Naive thymus-derived CD8-positive, alpha-beta T cell (primary cell): ENCODE data around the gene CMSS1. TPM values are rescaled to one million over a fixed set of nuclear protein-coding genes. Genes with fewer than 3 reads are reported as not detected.
A peak's percentile ranks its signal among the peaks of the same experiment; 100 is the strongest.

Source experiments
- ATAC-seq, 2 donors: fragments of 150-1000 bp; cut with Tn5 transposase in 1 of 2; sonication (Bioruptor Pico), chemical (Tn5 transposase) in 1 of 2; 1 replicate in 1 of 2; 2 replicates in 1 of 2; pipeline ENCODE4 v1.10.0; 2021; ENCODE audit warnings: mild to moderate bottlenecking in 2 of 2, moderate library complexity in 2 of 2
- POLR2A ChIA-PET: fragments of 350-600 bp; sonication (Branson Sonifier 250); formaldehyde crosslinking; loops from one replicate; lab custom pipeline; 2021; ENCODE audit warnings: antibody characterized with exemption; lab: Charles Lee
- DNase-seq, 10 donors: peaks; one replicate each; pipeline versions ENCODE4 v3.0.0 to v3.0.0-alpha.2; 2020 to 2022
- H3K27ac Mint-ChIP-seq, 10 donors: one replicate each; pipeline ENCODE4 v1.8.0; 2020 to 2022; ENCODE audit warnings: mild to moderate bottlenecking in 10 of 10, mixed read lengths in 10 of 10, moderate library complexity in 4 of 10, inconsistent platforms in 1 of 10
- H3K27me3 Mint-ChIP-seq, 5 donors: one replicate each; pipeline ENCODE4 v1.8.0; 2021 to 2022; ENCODE audit warnings: mixed read lengths in 5 of 5
- H3K36me3 Mint-ChIP-seq, 3 donors: one replicate each; pipeline ENCODE4 v1.8.0; 2020 to 2022; ENCODE audit warnings: mixed read lengths in 3 of 3, mild to moderate bottlenecking in 2 of 3, inconsistent platforms in 1 of 3
- H3K4me1 Mint-ChIP-seq, 4 donors: one replicate each; pipeline ENCODE4 v1.8.0; 2021 to 2022; ENCODE audit warnings: mixed read lengths in 4 of 4
- H3K4me3 Mint-ChIP-seq, 10 donors: one replicate each; pipeline ENCODE4 v1.8.0; 2020 to 2022; ENCODE audit warnings: mild to moderate bottlenecking in 10 of 10, mixed read lengths in 10 of 10, moderate library complexity in 6 of 10, inconsistent platforms in 1 of 10
- H3K9me3 Mint-ChIP-seq, 9 donors: one replicate each; pipeline ENCODE4 v1.8.0; 2020 to 2022; ENCODE audit warnings: mixed read lengths in 9 of 9, mild to moderate bottlenecking in 3 of 9, inconsistent platforms in 1 of 9, moderate library complexity in 1 of 9
- polyA plus RNA-seq, 3 donors: library from polyadenylated mRNA; unstranded; fragments of 300-500 nt; fragmentation: Illumina TruSeq; gene quantifications; one replicate each; pipeline ENCODE4 v1.2.3, GENCODE V29; 2021
- total RNA-seq, 8 experiments: library from RNA in 2 of 8; stranded (reverse) in 2 of 8; gene quantifications; one replicate each; pipeline ENCODE4 v1.2.3 and lab custom pipeline; 2021 to 2026

The CMSS1 gene
- total and polyA plus RNA-seq, 5 experiments from 2014 or later, result 18.9 to 32.4 (median 29.7) TPM

- DNase-seq (no peak), ATAC-seq (no peak)
- POLR2A ChIA-PET, result no interaction called here
- peak overlapping the region in 1 of 10 donors; percentile 44 for H3K27ac Mint-ChIP-seq
- H3K4me1 Mint-ChIP-seq, result peaks cover 14 to 36% (median 18%) of the 10 kb centered on the region in 4 donors
- H3K36me3 Mint-ChIP-seq, result peaks cover 0 to 3% (median 2%) of the 10 kb centered on the region in 3 donors
- no peaks in the 10 kb centered on the region for H3K27me3 Mint-ChIP-seq
- no peaks in the 10 kb centered on the region for H3K9me3 Mint-ChIP-seq
- H3K4me3 Mint-ChIP-seq, result no peak overlapping the region
Observed at GRCh38 chr3:99969136-99969535, 151.5 kb downstream of the CMSS1 start.

DNA sequence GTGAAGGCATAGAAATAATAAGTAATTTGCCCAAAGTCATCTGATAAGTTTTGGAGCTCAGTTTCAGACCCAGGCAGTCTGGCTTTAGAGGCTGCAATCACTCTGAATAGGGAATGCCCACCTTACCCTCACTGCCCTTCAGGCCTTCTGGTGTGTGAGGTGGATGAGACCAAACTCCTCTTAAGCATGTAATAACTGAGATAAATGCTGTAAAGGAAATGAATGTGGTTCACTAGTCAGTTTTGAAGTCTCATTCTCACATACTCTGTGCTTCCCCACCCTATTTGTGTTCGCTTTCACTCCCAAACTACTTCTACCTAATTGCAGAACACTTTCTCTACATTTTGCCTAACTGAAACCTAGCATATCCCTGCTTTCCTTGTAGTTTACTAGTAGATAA, 152.5 kb downstream of the CMSS1 start:
- no peaks in the 10 kb centered on the region for H3K27me3 Mint-ChIP-seq
- ATAC-seq (no peak), DNase-seq (no peak)
- H3K36me3 Mint-ChIP-seq, result peaks cover 3 to 5% (median 5%) of the 10 kb centered on the region in 3 donors
- POLR2A ChIA-PET, result no interaction called here
- peaks cover 14 to 36% (median 18%) of the 10 kb centered on the region in 4 donors for H3K4me1 Mint-ChIP-seq
- no peak overlapping the region for H3K4me3 Mint-ChIP-seq
- H3K9me3 Mint-ChIP-seq, result no peaks in the 10 kb centered on the region
- H3K27ac Mint-ChIP-seq, result no peak overlapping the region

GRCh38 chr3:99971761-99972160, 154.1 kb downstream of the CMSS1 start:
- H3K27ac Mint-ChIP-seq, result no peak overlapping the region

GRCh38 chr3:99972380-99973104, 154.9 kb downstream of the CMSS1 start:
- no peak overlapping the region for H3K4me3 Mint-ChIP-seq
- no peak for DNase-seq
- no peaks in the 10 kb centered on the region for H3K27me3 Mint-ChIP-seq
- peaks cover 0 to 10% (median 5%) of the 10 kb centered on the region in 9 donors for H3K9me3 Mint-ChIP-seq
- no peak for ATAC-seq
- POLR2A ChIA-PET, result interaction anchor here (0.5 kb wide), 1 partner anchor 25 kb away, joined by 5 read pairs; no protein-coding TSS in a partner anchor
- H3K4me1 Mint-ChIP-seq, result peaks cover 14 to 33% (median 19%) of the 10 kb centered on the region in 4 donors
- no peak overlapping the region for H3K27ac Mint-ChIP-seq
- peaks cover 5 to 14% (median 11%) of the 10 kb centered on the region in 3 donors for H3K36me3 Mint-ChIP-seq

More at GRCh38 chr3:99971761-99972160, 154.1 kb downstream of the CMSS1 start:
- Mint-ChIP-seq H3K27me3 (no peaks in the 10 kb centered on the region), H3K4me3 (no peak overlapping the region), H3K4me1 (peaks cover 14 to 36% (median 18%) of the 10 kb centered on the region in 4 donors), H3K36me3 (peaks cover 7 to 12% (median 7%) of the 10 kb centered on the region in 3 donors), H3K9me3 (peaks cover 0 to 2% (median 1%) of the 10 kb centered on the region in 9 donors)
- ATAC-seq (no peak), DNase-seq (no peak)
- POLR2A ChIA-PET, result no interaction called here

GRCh38 chr3:99974989-99975388, 157.3 kb downstream of the CMSS1 start:
- Mint-ChIP-seq H3K27ac (no peak overlapping the region), H3K9me3 (peaks cover 0 to 11% (median 5%) of the 10 kb centered on the region in 9 donors), H3K27me3 (no peaks in the 10 kb centered on the region), H3K36me3 (peaks cover 5 to 16% (median 14%) of the 10 kb centered on the region in 3 donors), H3K4me1 (peaks cover 2 to 10% (median 6%) of the 10 kb centered on the region in 4 donors), H3K4me3 (no peak overlapping the region)
- POLR2A ChIA-PET, result no interaction called here
- ATAC-seq (no peak), DNase-seq (no peak)

DNA sequence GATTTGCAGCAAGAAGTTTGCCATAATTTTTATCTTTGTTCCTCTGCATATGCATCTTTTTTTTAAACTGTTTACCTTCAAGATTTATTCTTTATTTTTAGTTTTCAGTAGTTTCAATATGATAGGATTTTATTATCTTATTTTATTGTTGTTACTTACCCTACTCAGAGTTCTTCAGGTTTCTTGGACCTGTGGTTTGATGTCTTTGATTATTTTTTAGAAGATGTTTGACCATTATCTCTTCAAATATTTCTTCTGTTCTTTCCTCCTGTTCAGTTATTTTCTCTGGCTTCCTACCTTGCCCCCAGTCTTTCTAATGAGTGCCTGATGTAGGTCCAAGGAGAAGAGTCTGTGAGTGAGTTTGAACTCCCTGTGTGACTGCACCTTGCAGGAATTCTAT, 158.9 kb downstream of the CMSS1 start:
- Mint-ChIP-seq H3K27me3 (no peaks in the 10 kb centered on the region), H3K9me3 (peaks cover 0 to 11% (median 5%) of the 10 kb centered on the region in 9 donors), H3K27ac (no peak overlapping the region), H3K4me1 (peaks cover 0 to 7% (median 0%) of the 10 kb centered on the region in 4 donors), H3K36me3 (peaks cover 5 to 16% (median 14%) of the 10 kb centered on the region in 3 donors), H3K4me3 (no peak overlapping the region)
- DNase-seq (no peak), ATAC-seq (no peak)
- POLR2A ChIA-PET, result no interaction called here

DNA sequence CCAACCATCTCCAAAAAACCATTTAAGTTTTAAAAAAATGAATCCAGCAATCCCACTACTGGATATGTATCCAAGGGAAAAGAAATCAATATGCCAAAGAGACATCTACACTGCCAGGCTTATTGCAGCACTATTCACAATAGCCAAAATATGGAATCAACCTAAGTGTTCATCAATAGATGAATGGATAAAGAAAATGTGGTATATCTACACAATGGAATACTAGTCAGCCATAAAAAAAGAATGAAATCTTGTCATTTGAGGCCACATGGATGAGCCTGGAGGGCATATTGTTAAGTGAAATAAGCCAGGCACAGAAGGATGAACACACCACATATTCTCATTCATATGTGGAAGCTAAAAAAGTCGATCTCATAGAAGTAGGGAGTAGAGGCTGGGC, 160.6 kb downstream of the CMSS1 start:
- Mint-ChIP-seq H3K4me3 (no peak overlapping the region), H3K27ac (no peak overlapping the region), H3K27me3 (no peaks in the 10 kb centered on the region), H3K36me3 (peaks cover 5 to 16% (median 14%) of the 10 kb centered on the region in 3 donors), H3K4me1 (peaks cover 0 to 7% (median 0%) of the 10 kb centered on the region in 4 donors), H3K9me3 (peaks cover 0 to 11% (median 5%) of the 10 kb centered on the region in 9 donors)
- ATAC-seq (no peak), DNase-seq (no peak)
- POLR2A ChIA-PET, result no interaction called here

DNA sequence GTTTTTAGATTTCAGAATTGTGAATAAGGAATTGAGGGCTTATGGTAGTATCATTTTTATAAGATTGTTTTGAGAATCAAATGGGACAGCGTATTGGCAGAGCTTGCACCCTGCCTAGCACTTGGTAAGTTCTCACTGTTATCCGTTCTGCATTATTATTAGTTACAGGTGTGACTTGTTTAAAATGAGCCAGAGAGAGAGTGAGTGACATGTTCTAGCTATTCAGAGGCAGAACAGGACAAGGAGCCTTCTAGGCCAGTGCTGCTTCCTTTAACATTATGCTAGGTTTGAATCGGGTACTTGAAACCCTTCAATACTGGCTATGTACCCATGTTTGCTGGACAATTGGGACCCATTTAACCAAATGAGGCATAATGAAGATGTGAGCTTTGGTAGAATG, 162.9 kb downstream of the CMSS1 start:
- no peak overlapping the region for H3K4me3 Mint-ChIP-seq
- peaks cover 0 to 11% (median 5%) of the 10 kb centered on the region in 9 donors for H3K9me3 Mint-ChIP-seq
- no peaks in the 10 kb centered on the region for H3K27me3 Mint-ChIP-seq
- POLR2A ChIA-PET, result no interaction called here
- H3K4me1 Mint-ChIP-seq, result peaks cover 0 to 7% (median 0%) of the 10 kb centered on the region in 4 donors
- peaks cover 3 to 18% (median 9%) of the 10 kb centered on the region in 3 donors for H3K36me3 Mint-ChIP-seq
- no peak for DNase-seq
- no peak overlapping the region for H3K27ac Mint-ChIP-seq
- no peak for ATAC-seq

- ATAC-seq (no peak), DNase-seq (no peak)
- Mint-ChIP-seq H3K4me3 (no peak overlapping the region), H3K9me3 (peaks cover 0 to 11% (median 5%) of the 10 kb centered on the region in 9 donors), H3K27ac (no peak overlapping the region), H3K4me1 (peaks cover 0 to 7% (median 0%) of the 10 kb centered on the region in 4 donors), H3K27me3 (no peaks in the 10 kb centered on the region), H3K36me3 (peaks cover 3 to 15% (median 9%) of the 10 kb centered on the region in 3 donors)
- POLR2A ChIA-PET, result no interaction called here
Observed at GRCh38 chr3:99981138-99981537, 163.5 kb downstream of the CMSS1 start.

- ATAC-seq (no peak), DNase-seq (no peak)
- Mint-ChIP-seq H3K27me3 (no peaks in the 10 kb centered on the region), H3K4me1 (peaks cover 0 to 2% (median 0%) of the 10 kb centered on the region in 4 donors), H3K4me3 (no peak overlapping the region), H3K36me3 (peaks cover 0 to 12% (median 0%) of the 10 kb centered on the region in 3 donors), H3K27ac (no peak overlapping the region), H3K9me3 (peaks cover 0 to 5% (median 0%) of the 10 kb centered on the region in 9 donors)
- POLR2A ChIA-PET, result no interaction called here
Observed at GRCh38 chr3:99982650-99983049, 165.0 kb downstream of the CMSS1 start.

GRCh38 chr3:99984139-99984538, 166.5 kb downstream of the CMSS1 start:
- POLR2A ChIA-PET, result no interaction called here
- peaks cover 0 to 2% (median 0%) of the 10 kb centered on the region in 4 donors for H3K4me1 Mint-ChIP-seq
- no peak overlapping the region for H3K4me3 Mint-ChIP-seq
- no peak for DNase-seq
- no peak overlapping the region for H3K27ac Mint-ChIP-seq
- H3K36me3 Mint-ChIP-seq, result peaks cover 0 to 7% (median 0%) of the 10 kb centered on the region in 3 donors
- peaks cover 0 to 2% (median 0%) of the 10 kb centered on the region in 9 donors for H3K9me3 Mint-ChIP-seq
- H3K27me3 Mint-ChIP-seq, result no peaks in the 10 kb centered on the region
- no peak for ATAC-seq

GRCh38 chr3:99984668-99985067, 167.0 kb downstream of the CMSS1 start:
- ATAC-seq (no peak), DNase-seq (no peak)
- Mint-ChIP-seq H3K9me3 (peaks cover 0 to 2% (median 0%) of the 10 kb centered on the region in 9 donors), H3K27ac (peak overlapping the region in 1 of 10 donors; percentile 22), H3K36me3 (peaks cover 0 to 7% (median 0%) of the 10 kb centered on the region in 3 donors), H3K4me3 (no peak overlapping the region), H3K4me1 (peaks cover 0 to 1% (median 0%) of the 10 kb centered on the region in 4 donors), H3K27me3 (no peaks in the 10 kb centered on the region)
- POLR2A ChIA-PET, result no interaction called here

- H3K27ac Mint-ChIP-seq, result no peak overlapping the region
- H3K4me3 Mint-ChIP-seq, result no peak overlapping the region
Observed at GRCh38 chr3:99990179-99990578, 172.5 kb downstream of the CMSS1 start.

More at GRCh38 chr3:99990179-99990578, 172.5 kb downstream of the CMSS1 start:
- no peak for ATAC-seq
- Mint-ChIP-seq H3K36me3 (peaks cover 5 to 29% (median 29%) of the 10 kb centered on the region in 3 donors), H3K27me3 (no peaks in the 10 kb centered on the region), H3K9me3 (peaks cover 10 to 37% (median 23%) of the 10 kb centered on the region in 9 donors), H3K4me1 (peaks cover 0 to 2% (median 0%) of the 10 kb centered on the region in 4 donors)
- POLR2A ChIA-PET, result no interaction called here
- DNase-seq, result no peak
